Measurements from ENCODE around the gene BBS4. TPM values are rescaled to one million over a fixed set of nuclear protein-coding genes. Genes with fewer than 3 reads are reported as not detected.
A peak's percentile ranks its signal among the peaks of the same experiment; 100 is the strongest.
"Not testable (repeated sequence)": the region's sequence is repeated elsewhere in the genome, so short reads cannot be mapped to it uniquely, and the experiment has no call there.

BBS4 gene, protein sequence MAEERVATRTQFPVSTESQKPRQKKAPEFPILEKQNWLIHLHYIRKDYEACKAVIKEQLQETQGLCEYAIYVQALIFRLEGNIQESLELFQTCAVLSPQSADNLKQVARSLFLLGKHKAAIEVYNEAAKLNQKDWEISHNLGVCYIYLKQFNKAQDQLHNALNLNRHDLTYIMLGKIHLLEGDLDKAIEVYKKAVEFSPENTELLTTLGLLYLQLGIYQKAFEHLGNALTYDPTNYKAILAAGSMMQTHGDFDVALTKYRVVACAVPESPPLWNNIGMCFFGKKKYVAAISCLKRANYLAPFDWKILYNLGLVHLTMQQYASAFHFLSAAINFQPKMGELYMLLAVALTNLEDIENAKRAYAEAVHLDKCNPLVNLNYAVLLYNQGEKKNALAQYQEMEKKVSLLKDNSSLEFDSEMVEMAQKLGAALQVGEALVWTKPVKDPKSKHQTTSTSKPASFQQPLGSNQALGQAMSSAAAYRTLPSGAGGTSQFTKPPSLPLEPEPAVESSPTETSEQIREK
- 10 to 100 TPM; 13.1 to 14.7 TPM for total RNA-seq

GRCh38 chr15:72685925-72686794 lies at the start of gene BBS4, which contains the start of gene HIGD2B:
Gene BBS4 (plus strand): TSS chr15:72686207. CDS start chr15:72686228, 21 bp downstream.
Gene HIGD2B (minus strand): TSS chr15:72686182. CDS start chr15:72676374, 9,808 bp downstream.
- Mint-ChIP-seq H3K27me3 (peaks cover under 1% of the 10 kb centered on the region), H3K36me3 (no peaks in the 10 kb centered on the region), H3K27ac (peak within 1 kb of the TSS; percentile 95), H3K9me3 (ENCODE audit: low read depth) (no peaks in the 10 kb centered on the region), H3K4me3 (peak within 1 kb of the TSS; percentile 91), H3K4me1 (peaks cover 16% of the 10 kb centered on the region)
- ATAC-seq = peak; percentile 97
- CTCF ChIA-PET = interaction anchor here (0.7 to 2.8 kb wide), 5 partner anchors 15 to 396 kb away, joined by 3 to 14 read pairs (median 7); no protein-coding TSS in a partner anchor
- peak; percentile 95 for DNase-seq

- peak overlapping the region; percentile 32 for H3K4me3 Mint-ChIP-seq
- H3K27me3 Mint-ChIP-seq; H3K36me3 Mint-ChIP-seq; H3K4me1 Mint-ChIP-seq; H3K9me3 Mint-ChIP-seq (ENCODE audit: low read depth); CTCF ChIA-PET; H3K27ac Mint-ChIP-seq: not testable (repeated sequence)
- ATAC-seq (peak; percentile 87), DNase-seq (peak; percentile 86)
Observed at GRCh38 chr15:72636519-72637282, 49.3 kb upstream of the BBS4 start.

- CTCF ChIA-PET; H3K4me1 Mint-ChIP-seq; H3K27ac Mint-ChIP-seq; H3K4me3 Mint-ChIP-seq; H3K9me3 Mint-ChIP-seq (ENCODE audit: low read depth); ATAC-seq; H3K36me3 Mint-ChIP-seq; H3K27me3 Mint-ChIP-seq; DNase-seq: not testable (repeated sequence)
Observed at GRCh38 chr15:72639759-72640483, 46.1 kb upstream of the BBS4 start.

- H3K27ac Mint-ChIP-seq; H3K4me3 Mint-ChIP-seq; CTCF ChIA-PET; ATAC-seq; H3K27me3 Mint-ChIP-seq; H3K36me3 Mint-ChIP-seq; H3K9me3 Mint-ChIP-seq (ENCODE audit: low read depth); H3K4me1 Mint-ChIP-seq; DNase-seq: not testable (repeated sequence)
Observed at GRCh38 chr15:72642271-72642670, 43.7 kb upstream of the BBS4 start.

- CTCF ChIA-PET; DNase-seq; ATAC-seq; H3K36me3 Mint-ChIP-seq; H3K27me3 Mint-ChIP-seq; H3K4me1 Mint-ChIP-seq; H3K27ac Mint-ChIP-seq; H3K9me3 Mint-ChIP-seq (ENCODE audit: low read depth); H3K4me3 Mint-ChIP-seq: not testable (repeated sequence)
Observed at GRCh38 chr15:72648631-72649253, 37.3 kb upstream of the BBS4 start.

DNA sequence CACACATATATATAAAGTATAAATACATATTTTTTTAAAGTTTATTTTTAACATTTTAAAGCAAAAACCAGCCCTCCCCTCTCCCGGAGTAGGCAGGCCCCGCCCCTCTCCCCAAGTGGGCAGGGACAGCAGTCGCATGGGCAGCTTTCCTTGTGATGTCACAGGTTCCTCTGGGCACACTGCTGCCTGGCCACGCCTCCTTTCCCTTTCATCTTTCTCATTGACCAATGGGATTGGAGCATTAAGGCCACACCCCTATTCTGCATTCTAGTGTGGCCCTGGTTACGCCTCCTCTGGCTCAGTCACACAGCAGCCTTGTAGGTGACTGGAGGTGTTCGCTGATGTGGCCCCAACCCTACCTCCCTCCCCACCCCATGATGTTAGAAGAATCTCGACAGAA lies 31.6 kb upstream of the BBS4 start, which contains the start of gene GOLGA6B:
TSS of gene GOLGA6B (plus strand) at position 301 of the 400 bp plus-strand sequence. CDS start at position 342, 41 bp downstream.
- DNase-seq; H3K9me3 Mint-ChIP-seq (ENCODE audit: low read depth); H3K36me3 Mint-ChIP-seq; H3K27ac Mint-ChIP-seq; H3K4me1 Mint-ChIP-seq; H3K27me3 Mint-ChIP-seq; H3K4me3 Mint-ChIP-seq; ATAC-seq; CTCF ChIA-PET: not testable (repeated sequence)

GRCh38 chr15:72656014-72656413 lies 30.0 kb upstream of the BBS4 start:
- DNase-seq; ATAC-seq; CTCF ChIA-PET; H3K27me3 Mint-ChIP-seq; H3K4me3 Mint-ChIP-seq; H3K4me1 Mint-ChIP-seq; H3K27ac Mint-ChIP-seq; H3K36me3 Mint-ChIP-seq; H3K9me3 Mint-ChIP-seq (ENCODE audit: low read depth): not testable (repeated sequence)

- CTCF ChIA-PET; H3K36me3 Mint-ChIP-seq; H3K27ac Mint-ChIP-seq; H3K4me1 Mint-ChIP-seq; H3K27me3 Mint-ChIP-seq; H3K4me3 Mint-ChIP-seq; H3K9me3 Mint-ChIP-seq (ENCODE audit: low read depth); ATAC-seq: not testable (repeated sequence)
- peak; percentile 18 for DNase-seq
Observed at GRCh38 chr15:72661081-72661480, 24.9 kb upstream of the BBS4 start.

- H3K36me3 Mint-ChIP-seq; H3K9me3 Mint-ChIP-seq (ENCODE audit: low read depth); H3K4me3 Mint-ChIP-seq; CTCF ChIA-PET; ATAC-seq; H3K27ac Mint-ChIP-seq; H3K4me1 Mint-ChIP-seq; H3K27me3 Mint-ChIP-seq: not testable (repeated sequence)
- DNase-seq = peak; percentile 31
Observed at GRCh38 chr15:72663931-72664330, 22.1 kb upstream of the BBS4 start.

GRCh38 chr15:72665706-72666105 lies 20.3 kb upstream of the BBS4 start:
- H3K4me3 Mint-ChIP-seq; CTCF ChIA-PET; DNase-seq; H3K4me1 Mint-ChIP-seq; H3K27me3 Mint-ChIP-seq; H3K36me3 Mint-ChIP-seq; ATAC-seq; H3K9me3 Mint-ChIP-seq (ENCODE audit: low read depth); H3K27ac Mint-ChIP-seq: not testable (repeated sequence)

GRCh38 chr15:72669803-72670202 lies 16.2 kb upstream of the BBS4 start:
- ATAC-seq; H3K27ac Mint-ChIP-seq; H3K9me3 Mint-ChIP-seq (ENCODE audit: low read depth); CTCF ChIA-PET; H3K36me3 Mint-ChIP-seq; DNase-seq; H3K4me1 Mint-ChIP-seq; H3K4me3 Mint-ChIP-seq: not testable (repeated sequence)
- peaks cover 14% of the 10 kb centered on the region for H3K27me3 Mint-ChIP-seq

- not testable (repeated sequence) for H3K36me3 Mint-ChIP-seq; H3K9me3 Mint-ChIP-seq (ENCODE audit: low read depth); H3K4me1 Mint-ChIP-seq; H3K27ac Mint-ChIP-seq
- CTCF ChIA-PET = interaction anchor here (0.6 to 2.1 kb wide), 14 partner anchors 9 to 444 kb away, joined by 3 to 14 read pairs (median 4); partner anchors contain the start of genes BBS4 and HIGD2B
- Mint-ChIP-seq H3K4me3 (peak overlapping the region; percentile 50), H3K27me3 (peaks cover 16% of the 10 kb centered on the region)
- peak; percentile 97 for ATAC-seq
- peak; percentile 85 for DNase-seq
Observed at GRCh38 chr15:72670656-72671352, 15.2 kb upstream of the BBS4 start.

Data from activated CD8-positive, alpha-beta memory T cell treated with anti-CD3 and anti-CD28 coated beads, Interleukin-2, amount 10 ng/mL, durations not matched to agents 7 days and 5 days (primary cell).